Adrenal gland (tissue), 12 donors: Measurements from ENCODE around the gene TOX3. TPM values are rescaled to one million over a fixed set of nuclear protein-coding genes. Genes with fewer than 3 reads are reported as not detected.

ENCODE experiments used
- DNase-seq, 7 donors: peaks; one replicate each; pipeline ENCODE4 v3.0.0-alpha.2; 2019 to 2020
- H3K27ac ChIP-seq, 5 donors: fragments of 200-600 bp; sonication (generic) in 4 of 5; 1 replicate in 3 of 5; 2 replicates in 2 of 5; pipeline versions ENCODE4 v1.5.1 to v1.8.0; 2016 to 2020; ENCODE audit warnings: mild to moderate bottlenecking in 1 of 5
- H3K27me3 ChIP-seq: fragments of 200-600 bp; 2 replicates; pipeline ENCODE4 v1.8.0; 2021
- H3K36me3 ChIP-seq, 2 donors: fragments of 200-600 bp; replicated peaks in 1 of 2; 1 replicate in 1 of 2; 2 replicates in 1 of 2; pipeline versions ENCODE4 v1.5.1 to v1.8.0; 2018 to 2022
- H3K4me1 ChIP-seq, 2 donors: fragments of 200-600 bp; replicated peaks in 1 of 2; 1 replicate in 1 of 2; 2 replicates in 1 of 2; pipeline versions ENCODE4 v1.5.1 to v1.8.0; 2018 to 2021
- H3K4me3 ChIP-seq, 4 donors: fragments of 200-600 bp; sonication (generic) in 3 of 4; one replicate each; pipeline ENCODE4 v1.5.1; 2016 to 2018
- H3K9me3 ChIP-seq, 3 donors: fragments of 200-600 bp; sonication (generic) in 1 of 3; replicated peaks in 1 of 3; 1 replicate in 2 of 3; 2 replicates in 1 of 3; pipeline versions ENCODE4 v1.5.1 to v1.8.0; 2016 to 2021
- POLR2A ChIP-seq, 2 donors: fragments of 450-650 bp; IDR thresholded peaks; one replicate each; pipeline ENCODE4 v1.6.1; 2017; ENCODE audit warnings: antibody characterized with exemption in 2 of 2, mild to moderate bottlenecking in 2 of 2, moderate library complexity in 1 of 2
- WGBS, 4 donors: extraction: QIAGEN DNeasy Blood & Tissue Kit in 2 of 4; methylation state at CpG; one replicate each; pipeline versions ENCODE4 v1.1.5 to v1.1.7; 2013 to 2017; 5-methylcytosine and 5-hydroxymethylcytosine counted together
- intact Hi-C, 2 donors: fragments of 100-400 bp; cut with DNase I; formaldehyde crosslinking; loops; one replicate each; pipeline versions ENCODE4 v1.14.1 to v1.15.0; 2022 to 2023
- polyA plus RNA-seq, 3 donors: library from polyadenylated mRNA; stranded (reverse); fragments of 200-250 nt in 2 of 3; fragments of 350-450 nt in 1 of 3; fragmentation: Illumina TruSeq in 1 of 3; extraction: RNeasy Lipid Tissue Mini Kit (QIAGEN cat#74804) in 1 of 3; gene quantifications; one replicate each; pipeline ENCODE4 v1.2.3, GENCODE V29; 2013 to 2014
- total RNA-seq, 9 donors: library from RNA; depleted of rRNA in 4 of 9; stranded (reverse); fragments of >200 nt in 4 of 9; fragments of 120-200 nt in 1 of 9; fragmentation: NEBNext Ultra II Directional in 1 of 9; extraction: Animal tissue kit (Norgen Biotek cat#: 25700) in 1 of 9; gene quantifications; one replicate each; pipeline versions ENCODE4 v1.1.0 to v1.2.4, GENCODE V29; 2013 to 2023
- TF ChIP-seq, protein P1 (sequence below), 6 experiments: fragments of 450-650 bp in 4 of 6; fragments of 200-600 bp in 2 of 6; sonication (generic) in 1 of 6; IDR thresholded peaks; 1 replicate in 5 of 6; 2 replicates in 1 of 6; pipeline versions ENCODE4 v1.5.1 to v1.8.0; 2016 to 2021; ENCODE audit warnings: antibody characterized with exemption in 6 of 6, mild to moderate bottlenecking in 2 of 6, moderate library complexity in 1 of 6
- donor health status: healthy with polysubstance abuse.
- donor health status: Bipolar disorder and iron deficiency.
- donor health status: DM: yes; HTN: yes; CAD: no.
- donor health status: DM: no; HTN: no; CAD: no.
- donor health status: DM: no; HTN: no; CAD: no.
- donor health status: DM: yes; HTN: yes; CAD: no.

TOX3 gene
- total and polyA plus RNA-seq, 12 donors = 0.06 to 4.2 (median 1.2) TPM; not detected in 2

DNA sequence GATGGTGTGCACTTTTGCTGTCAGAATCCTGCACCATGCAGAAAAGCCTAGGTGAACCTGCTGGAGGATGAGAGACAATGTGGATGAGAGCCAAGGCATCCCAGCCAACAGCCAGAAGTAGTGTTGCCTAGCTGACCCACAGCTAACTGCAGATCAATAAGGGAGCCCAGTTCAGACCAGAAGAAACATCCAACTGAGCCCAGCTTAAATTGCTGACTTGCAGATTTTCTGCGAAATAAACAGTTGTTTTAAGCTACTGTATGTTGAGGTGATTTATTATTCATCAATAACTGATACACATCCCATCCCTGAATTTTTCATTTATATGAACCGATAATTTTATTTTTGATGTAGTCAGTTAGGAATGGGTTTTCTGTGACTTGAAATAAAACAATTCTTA is 39.2 kb upstream of the TOX3 start:
- H3K9me3 ChIP-seq = no peaks in the 10 kb centered on the region
- H3K4me1 ChIP-seq = no peaks in the 10 kb centered on the region
- intact Hi-C loops = no loop called here
- H3K36me3 ChIP-seq = no peaks in the 10 kb centered on the region
- DNase-seq = no peak
- 80 to 88% (median 84%) methylated on average over 2 of the region's 2 CpGs for WGBS, 4 donors
- H3K4me3 ChIP-seq = no peak overlapping the region
- TF ChIP-seq, protein P1, sequence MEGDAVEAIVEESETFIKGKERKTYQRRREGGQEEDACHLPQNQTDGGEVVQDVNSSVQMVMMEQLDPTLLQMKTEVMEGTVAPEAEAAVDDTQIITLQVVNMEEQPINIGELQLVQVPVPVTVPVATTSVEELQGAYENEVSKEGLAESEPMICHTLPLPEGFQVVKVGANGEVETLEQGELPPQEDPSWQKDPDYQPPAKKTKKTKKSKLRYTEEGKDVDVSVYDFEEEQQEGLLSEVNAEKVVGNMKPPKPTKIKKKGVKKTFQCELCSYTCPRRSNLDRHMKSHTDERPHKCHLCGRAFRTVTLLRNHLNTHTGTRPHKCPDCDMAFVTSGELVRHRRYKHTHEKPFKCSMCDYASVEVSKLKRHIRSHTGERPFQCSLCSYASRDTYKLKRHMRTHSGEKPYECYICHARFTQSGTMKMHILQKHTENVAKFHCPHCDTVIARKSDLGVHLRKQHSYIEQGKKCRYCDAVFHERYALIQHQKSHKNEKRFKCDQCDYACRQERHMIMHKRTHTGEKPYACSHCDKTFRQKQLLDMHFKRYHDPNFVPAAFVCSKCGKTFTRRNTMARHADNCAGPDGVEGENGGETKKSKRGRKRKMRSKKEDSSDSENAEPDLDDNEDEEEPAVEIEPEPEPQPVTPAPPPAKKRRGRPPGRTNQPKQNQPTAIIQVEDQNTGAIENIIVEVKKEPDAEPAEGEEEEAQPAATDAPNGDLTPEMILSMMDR (IDR thresholded peaks at IDR 0.05) = no peak
- no peak for TF ChIP-seq POLR2A (IDR thresholded peaks at IDR 0.05)
- no peaks in the 10 kb centered on the region for H3K27me3 ChIP-seq
- no peak overlapping the region for H3K27ac ChIP-seq

DNA sequence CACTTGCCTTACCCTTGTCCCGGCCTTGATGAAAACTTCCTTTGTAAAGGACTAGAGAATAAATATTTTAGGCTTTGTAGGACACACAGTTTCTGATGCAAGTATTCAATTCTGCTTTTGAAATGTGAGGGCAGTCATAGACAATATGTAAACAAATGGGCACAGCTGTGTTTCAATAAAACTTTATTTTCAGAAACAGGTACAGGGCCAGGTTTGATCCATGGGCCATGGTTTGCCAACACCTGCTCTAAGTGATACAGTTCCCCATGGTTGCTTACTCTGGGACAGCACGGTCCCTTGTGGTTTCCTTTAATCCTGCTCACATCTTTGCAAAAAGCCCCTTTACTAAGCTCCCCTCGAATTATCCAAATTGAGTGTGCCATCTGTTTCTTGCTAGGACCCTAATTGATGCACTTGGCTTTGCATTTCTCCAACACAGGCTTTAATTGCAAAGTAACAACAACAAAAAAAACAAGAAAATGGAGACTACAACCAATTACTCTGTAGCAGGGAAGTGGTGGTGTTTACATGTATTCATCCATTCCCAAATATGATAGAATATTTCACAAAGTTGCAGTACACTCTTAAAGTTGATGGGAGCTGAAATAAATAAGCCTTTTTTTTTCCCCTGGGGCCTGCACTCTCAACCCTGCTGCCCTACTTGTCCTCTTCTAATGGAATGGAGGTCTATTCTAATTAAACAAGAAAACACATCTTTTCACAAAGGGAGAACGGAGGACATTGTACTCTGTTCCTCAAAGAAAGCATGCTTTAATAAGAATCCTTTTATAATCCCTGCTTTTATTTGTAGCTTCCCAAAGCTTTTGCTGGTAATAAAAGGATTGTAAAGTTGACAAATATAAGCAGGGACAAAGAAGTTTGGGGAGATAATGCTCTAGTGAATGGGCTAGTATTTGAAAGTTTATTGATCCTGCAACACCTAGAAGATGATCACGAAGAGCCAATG is 37.7 kb upstream of the TOX3 start:
- no peak for DNase-seq
- intact Hi-C loops = no loop called here
- no peaks in the 10 kb centered on the region for H3K27me3 ChIP-seq
- no peaks in the 10 kb centered on the region for H3K36me3 ChIP-seq
- H3K4me3 ChIP-seq = no peak overlapping the region
- no peak overlapping the region for H3K27ac ChIP-seq
- WGBS, 4 donors = 67 to 76% (median 69%) methylated on average over 5 of the region's 5 CpGs
- no peaks in the 10 kb centered on the region for H3K9me3 ChIP-seq
- H3K4me1 ChIP-seq = no peaks in the 10 kb centered on the region
- no peak for TF ChIP-seq POLR2A (IDR thresholded peaks at IDR 0.05)
- TF ChIP-seq, protein P1 (IDR thresholded peaks at IDR 0.05) = no peak

DNA sequence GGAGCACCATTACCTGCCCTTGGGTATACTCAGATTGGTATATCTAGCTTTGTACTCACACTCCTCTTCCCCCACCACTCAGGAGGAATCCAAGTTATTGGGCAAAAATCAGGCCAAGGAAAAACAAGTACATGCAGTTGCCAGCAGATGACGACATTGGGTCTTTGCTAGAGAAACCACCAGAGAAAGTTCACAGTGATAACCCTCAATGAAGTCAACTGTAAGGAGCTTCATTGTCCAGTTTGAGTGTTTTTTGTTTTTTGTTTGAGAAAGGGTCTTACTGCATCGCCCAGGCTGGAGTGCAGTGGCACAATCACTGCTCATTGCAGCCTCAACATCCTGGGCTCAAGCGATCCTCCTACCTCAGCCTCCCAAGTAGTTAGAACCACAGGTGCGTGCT is 34.6 kb upstream of the TOX3 start:
- intact Hi-C loops = no loop called here
- H3K36me3 ChIP-seq = no peaks in the 10 kb centered on the region
- no peak for TF ChIP-seq POLR2A (IDR thresholded peaks at IDR 0.05)
- TF ChIP-seq, protein P1 (IDR thresholded peaks at IDR 0.05) = no peak
- no peak overlapping the region for H3K27ac ChIP-seq
- H3K4me3 ChIP-seq = no peak overlapping the region
- 80 to 87% (median 83%) methylated on average over 4 of the region's 4 CpGs for whole genome bisulfite sequencing, 4 donors
- H3K4me1 ChIP-seq = no peaks in the 10 kb centered on the region
- no peaks in the 10 kb centered on the region for H3K27me3 ChIP-seq
- H3K9me3 ChIP-seq = no peaks in the 10 kb centered on the region
- no peak for DNase-seq

DNA sequence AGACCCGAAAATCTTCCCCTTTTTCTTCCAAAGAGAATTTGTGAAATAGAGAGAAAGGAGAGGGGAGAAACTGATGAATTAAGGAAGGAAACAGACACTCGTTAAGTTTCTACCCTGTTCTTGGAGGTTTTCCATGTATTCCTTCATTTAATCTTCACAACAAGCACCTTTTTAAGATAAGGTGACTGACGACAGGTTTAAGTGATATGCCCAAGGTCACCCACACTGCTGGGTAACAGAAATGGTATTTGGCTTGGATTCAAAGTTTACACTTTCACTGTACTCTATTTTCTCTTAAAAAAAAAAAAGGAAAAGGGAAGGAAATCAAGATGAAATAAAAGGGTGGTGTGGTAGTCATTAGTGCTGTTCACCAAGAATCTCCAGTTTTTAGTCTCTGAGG is 33.5 kb upstream of the TOX3 start:
- Histone ChIP-seq H3K4me3 (no peak overlapping the region), H3K27ac (no peak overlapping the region), H3K9me3 (no peaks in the 10 kb centered on the region), H3K4me1 (no peaks in the 10 kb centered on the region), H3K36me3 (no peaks in the 10 kb centered on the region), H3K27me3 (no peaks in the 10 kb centered on the region)
- TF ChIP-seq, protein P1 (IDR thresholded peaks at IDR 0.05) = no peak
- no peak for TF ChIP-seq POLR2A (IDR thresholded peaks at IDR 0.05)
- intact Hi-C loops = no loop called here
- DNase-seq = no peak
- WGBS, 4 donors = 38 to 50% (median 44%) methylated on average over 3 of the region's 3 CpGs
